ENCODE data around the gene POFUT1. TPM values are rescaled to one million over a fixed set of nuclear protein-coding genes. Genes with fewer than 3 reads are reported as not detected.
A peak's percentile ranks its signal among the peaks of the same experiment; 100 is the strongest.
"Not testable (repeated sequence)": the region's sequence is repeated elsewhere in the genome, so short reads cannot be mapped to it uniquely, and the experiment has no call there.

POFUT1 gene
- total and polyA plus RNA-seq, 2 of the 8 experiments (the other 6 are each of a cell fraction or from before 2014, with no cell fraction given) = 19.4 to 24.4 TPM

DNA sequence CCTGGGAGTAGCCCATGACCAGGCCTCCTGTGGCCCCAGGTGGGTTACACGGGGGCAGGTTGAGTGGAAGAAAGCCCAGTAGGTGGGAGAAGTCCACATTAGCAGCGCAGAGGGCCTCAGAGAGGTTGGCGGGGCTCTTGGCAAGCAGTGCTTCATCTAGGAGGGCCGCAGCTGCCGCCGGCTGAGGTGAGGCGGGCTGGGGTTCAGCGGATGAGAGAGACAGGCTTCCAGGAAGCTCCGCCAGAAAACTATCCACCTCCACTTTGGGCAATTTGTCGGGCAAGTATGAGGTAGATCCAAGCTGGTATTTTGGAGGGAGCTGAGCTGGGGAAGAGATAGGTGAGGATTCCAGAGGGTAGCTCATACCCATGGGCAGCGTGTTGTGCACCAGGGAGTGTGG lies 11.1 kb upstream of the POFUT1 start:
- H4K8ac ChIP-seq (ENCODE audit: extremely low read depth, insufficient read depth, low read length); H3K27ac ChIP-seq (ENCODE audit: low read depth, low read length); DNase-seq (ENCODE audit: low read depth in 1 of 2, low spot score in 2 of 2); H4K5ac ChIP-seq (ENCODE audit: insufficient read length, low read depth, low read length); H2BK15ac ChIP-seq (ENCODE audit: low read length); H2BK120ac ChIP-seq (replicated peaks; ENCODE audit: low read depth, low read length); FAIRE-seq; H3K9ac ChIP-seq (replicated peaks in 1 of 4; ENCODE audit: extremely low read depth in 1 of 4, low read depth in 3 of 4, low read length in 3 of 4); H3K14ac ChIP-seq (ENCODE audit: insufficient read length); H3K9me3 ChIP-seq (ENCODE audit: insufficient read depth in 2 of 2, low read depth in 1 of 2, low read length in 1 of 2); H3K18ac ChIP-seq (ENCODE audit: extremely low read depth, low read length); H3K4me3 ChIP-seq (ENCODE audit: extremely low read depth in 1 of 4, insufficient read depth in 2 of 4, low read depth in 3 of 4, low read length in 4 of 4); H3K23me2 ChIP-seq (ENCODE audit: low read depth, low read length); H2AFZ ChIP-seq (ENCODE audit: low read length); H3K27me3 ChIP-seq (replicated peaks in 1 of 4; ENCODE audit: control insufficient read depth in 3 of 4, extremely low read depth in 1 of 4, insufficient read depth in 3 of 4, low read length in 3 of 4); H3K4me1 ChIP-seq (replicated peaks in 1 of 4; ENCODE audit: control insufficient read depth in 3 of 4, insufficient read depth in 4 of 4, low read length in 3 of 4); H4K91ac ChIP-seq (replicated peaks; ENCODE audit: insufficient read length, low read length); CTCF ChIA-PET (ENCODE audit: partially characterized antibody); H2BK20ac ChIP-seq (ENCODE audit: low read length); H2BK5ac ChIP-seq (ENCODE audit: low read depth, low read length); H3K79me1 ChIP-seq (ENCODE audit: low read depth, low read length); H3K4ac ChIP-seq (replicated peaks; ENCODE audit: insufficient read length, low read depth, low read length); H3K56ac ChIP-seq (replicated peaks; ENCODE audit: insufficient read length, low read depth, low read length); H3K23ac ChIP-seq (ENCODE audit: insufficient read length); H2AK5ac ChIP-seq (ENCODE audit: low read depth, low read length); H3K4me2 ChIP-seq (ENCODE audit: insufficient read depth in 1 of 2, low read depth in 2 of 2, low read length in 2 of 2): not testable (repeated sequence)
- WGBS, 2 experiments (ENCODE audit: extremely low coverage in 1 of 2, insufficient coverage in 1 of 2, insufficient read length in 1 of 2, insufficient replicate concordance in 2 of 2, low coverage in 1 of 2, low lambda C conversion rate in 2 of 2, missing lambda C conversion rate in 1 of 2) = 88% methylated on average over 9 of the region's 11 CpGs; no CpG with 5 or more reads in 1 of the 2 experiments
- peaks cover 48 to 63% (median 53%) of the 10 kb centered on the region in 4 experiments for H3K36me3 ChIP-seq (ENCODE audit: control insufficient read depth in 2 of 4, insufficient read depth in 4 of 4, low read length in 3 of 4)
- POLR2A ChIA-PET (ENCODE audit: partially characterized antibody) = interaction anchor here (1.5 kb wide), 2 partner anchors 9 to 10 kb away, joined by 3 to 6 read pairs; partner anchors contain the start of gene PLAGL2
- H3K79me2 ChIP-seq (ENCODE audit: control insufficient read depth in 1 of 2, insufficient read depth in 2 of 2, low read length in 2 of 2) = peaks cover 0 to 20% of the 10 kb centered on the region in 2 experiments; a peak in 3 of 4 replicates
- H4K20me1 ChIP-seq (replicated peaks in 1 of 2; ENCODE audit: control insufficient read depth in 1 of 2, insufficient read depth in 2 of 2, low read length in 2 of 2) = peaks cover 14 to 18% of the 10 kb centered on the region in 2 experiments
- H2BK12ac ChIP-seq (ENCODE audit: low read depth, low read length) = 0 out of 2 replicates have a peak overlapping the region, but pooled peaks have one; percentile 39
